GM23338 (cell line): ENCODE measurements around the gene GRID1. TPM values are rescaled to one million over a fixed set of nuclear protein-coding genes. Genes with fewer than 3 reads are reported as not detected.

Experiments used
- ATAC-seq: fragments of 200-7000 bp; cut with Tn5 transposase; 3 replicates; pipeline ENCODE4 v1.9.1; 2020
- DNase-seq: peaks from one replicate; pipeline ENCODE4 v3.0.0-alpha.2; 2015; ENCODE audit warnings: low spot score
- H2AFZ ChIP-seq: fragments of 200-600 bp; sonication (generic); 2 replicates; pipeline ENCODE4 v1.8.0; 2016; ENCODE audit warnings: antibody characterized with exemption, mild to moderate bottlenecking, moderate library complexity
- H3F3A ChIP-seq: fragments of 200-600 bp; sonication (generic); replicated peaks from 2 replicates; pipeline ENCODE4 v1.8.0; 2017; ENCODE audit warnings: antibody characterized with exemption, mixed run types, low read depth
- H3K27ac ChIP-seq: fragments of 200-600 bp; sonication (generic); 2 replicates; pipeline ENCODE4 v1.6.1; 2016; ENCODE audit warnings: low read depth
- H3K27me3 ChIP-seq: fragments of 200-600 bp; sonication (generic); 2 replicates; pipeline ENCODE4 v1.8.0; 2016; ENCODE audit warnings: mild to moderate bottlenecking, mixed run types, moderate library complexity; ENCODE audit not compliant: insufficient read depth
- H3K36me3 ChIP-seq: fragments of 200-600 bp; sonication (generic); 2 replicates; pipeline ENCODE4 v1.8.0; 2016; ENCODE audit warnings: mild to moderate bottlenecking; ENCODE audit not compliant: insufficient read depth
- H3K4me1 ChIP-seq: fragments of 200-600 bp; sonication (generic); 2 replicates; pipeline ENCODE4 v1.8.0; 2016; ENCODE audit warnings: mild to moderate bottlenecking, moderate library complexity; ENCODE audit not compliant: insufficient read depth
- H3K4me2 ChIP-seq: fragments of 200-600 bp; sonication (generic); 2 replicates; pipeline ENCODE4 v1.7.1; 2017; ENCODE audit warnings: mixed run types
- H3K4me3 ChIP-seq: fragments of 200-600 bp; sonication (generic); 2 replicates; pipeline ENCODE4 v1.6.1; 2016; ENCODE audit warnings: mixed run types
- H3K79me2 ChIP-seq: fragments of 200-600 bp; sonication (generic); replicated peaks from 2 replicates; pipeline ENCODE4 v1.8.0; 2017; ENCODE audit warnings: mild to moderate bottlenecking; ENCODE audit not compliant: insufficient read depth
- H3K9me2 ChIP-seq: fragments of 200-600 bp; sonication (generic); 2 replicates; pipeline ENCODE4 v1.8.0; 2017; ENCODE audit not compliant: insufficient read depth
- H4K20me1 ChIP-seq: fragments of 200-600 bp; sonication (generic); replicated peaks from 2 replicates; pipeline ENCODE4 v1.8.0; 2017; ENCODE audit warnings: mild to moderate bottlenecking; ENCODE audit not compliant: insufficient read depth
- H3K27ac Mint-ChIP-seq: 2 replicates; pipeline ENCODE4 v1.8.0; 2020; ENCODE audit warnings: inconsistent platforms, mild to moderate bottlenecking, moderate library complexity, mixed read lengths
- H3K27me3 Mint-ChIP-seq: 3 replicates; pipeline ENCODE4 v1.8.0; 2022; ENCODE audit warnings: low read depth, mild to moderate bottlenecking, moderate library complexity, mixed read lengths, inconsistent platforms; ENCODE audit not compliant: insufficient read depth, poor library complexity
- H3K36me3 Mint-ChIP-seq: 3 replicates; pipeline ENCODE4 v1.8.0; 2021; ENCODE audit warnings: low read depth, mild to moderate bottlenecking, inconsistent platforms, moderate library complexity, mixed read lengths
- H3K4me1 Mint-ChIP-seq: 3 replicates; pipeline ENCODE4 v1.8.0; 2020; ENCODE audit warnings: mild to moderate bottlenecking, inconsistent platforms, mixed read lengths
- H3K4me3 Mint-ChIP-seq: 3 replicates; pipeline ENCODE4 v1.8.0; 2021; ENCODE audit warnings: moderate library complexity, mild to moderate bottlenecking, inconsistent platforms, mixed read lengths
- H3K9me3 Mint-ChIP-seq: 3 replicates; pipeline ENCODE4 v1.8.0; 2020; ENCODE audit warnings: moderate library complexity, mild to moderate bottlenecking, inconsistent platforms, mixed read lengths
- CREB1 ChIP-seq: fragments of 250-450 bp; sonication (Bioruptor Pico); IDR thresholded peaks from 2 replicates; pipeline ENCODE4 v1.5.0; 2020; ENCODE audit warnings: low read depth, mild to moderate bottlenecking, moderate library complexity
- CTCF ChIP-seq, 2 experiments: fragments of 200-600 bp in 1 of 2; sonication (generic) in 1 of 2; conservative IDR thresholded peaks; 2 replicates each; pipeline versions ENCODE4 v1.5.1 to v1.6.1; 2016 to 2017; ENCODE audit warnings: antibody characterized with exemption in 2 of 2, low read depth in 2 of 2, mild to moderate bottlenecking in 2 of 2, moderate library complexity in 1 of 2
- JUNB ChIP-seq: IDR thresholded peaks from one replicate; pipeline ENCODE4 v1.6.1; 2016; ENCODE audit warnings: antibody characterized with exemption; ENCODE audit not compliant: unreplicated experiment
- NANOG ChIP-seq: IDR thresholded peaks from 2 replicates; pipeline ENCODE4 v1.6.1; 2016; ENCODE audit warnings: antibody characterized with exemption, borderline replicate concordance
- POLR2AphosphoS5 ChIP-seq: IDR thresholded peaks from 2 replicates; pipeline ENCODE4 v1.6.1; 2016; ENCODE audit warnings: antibody characterized with exemption, low read depth
- REST ChIP-seq: IDR thresholded peaks from one replicate; pipeline ENCODE4 v1.6.1; 2018; ENCODE audit warnings: antibody characterized with exemption; ENCODE audit not compliant: unreplicated experiment
- STAT1 ChIP-seq: IDR thresholded peaks from one replicate; pipeline ENCODE4 v1.6.1; 2016; ENCODE audit warnings: antibody characterized with exemption; ENCODE audit not compliant: unreplicated experiment
- ZNF331 ChIP-seq: fragments of 250-450 bp; sonication (Bioruptor Pico); IDR thresholded peaks from 2 replicates; pipeline ENCODE4 v1.5.0; 2020; ENCODE audit warnings: low read depth, mild to moderate bottlenecking, moderate library complexity
- ZNF462 ChIP-seq: fragments of 250-450 bp; sonication (Bioruptor Pico); IDR thresholded peaks from 2 replicates; pipeline ENCODE4 v1.5.0; 2020; ENCODE audit warnings: mild to moderate bottlenecking, moderate library complexity
- polyA plus RNA-seq: library from polyadenylated mRNA; unstranded; fragments of >200 nt; fragmentation: Nextera tagmentation; extraction: Ambion mirVana; gene quantifications from 2 replicates; pipeline ENCODE4 v1.2.1, GENCODE V29; 2016
- total RNA-seq: library from RNA; depleted of rRNA; stranded (reverse); fragments of >200 nt; shearing (Covaris generic); gene quantifications from 2 replicates; pipeline ENCODE4 v1.2.3, GENCODE V29; 2014

GRID1 gene
- total and polyA plus RNA-seq, 2 experiments from 2014 or later: 0.14 to 0.15 TPM

GRCh38 chr10:86087716-86088115 is 278.9 kb downstream of the GRID1 start (continued):
- TF ChIP-seq POLR2AphosphoS5 (no peak), NANOG (no peak), ZNF331 (CRISPR knock-in tag) (no peak)

GRCh38 chr10:86086418-86086817 is 280.2 kb downstream of the GRID1 start:
- H3K27ac ChIP-seq: no peak overlapping the region
- no peaks in the 10 kb centered on the region for H3F3A ChIP-seq
- Mint-ChIP-seq H3K4me3 (no peak overlapping the region), H3K9me3 (peaks cover 55% of the 10 kb centered on the region), H3K27me3 (peaks cover 8% of the 10 kb centered on the region), H3K36me3 (no peaks in the 10 kb centered on the region; the same call in 2 of the 3 replicates), H3K4me1 (peaks cover 11% of the 10 kb centered on the region; the same call in 2 of the 3 replicates), H3K27ac (no peak overlapping the region)
- no peak overlapping the region for H2AFZ ChIP-seq
- H3K36me3 ChIP-seq: no peaks in the 10 kb centered on the region
- H3K9me2 ChIP-seq: no peaks in the 10 kb centered on the region
- no peaks in the 10 kb centered on the region for H3K27me3 ChIP-seq
- no peaks in the 10 kb centered on the region for H3K4me1 ChIP-seq
- no peak overlapping the region for H3K4me2 ChIP-seq
- TF ChIP-seq REST: no peak
- TF ChIP-seq NANOG: no peak
- no peak for TF ChIP-seq CREB1
- H3K4me3 ChIP-seq: no peak overlapping the region
- ATAC-seq (no peak), DNase-seq (no peak)
- no peaks in the 10 kb centered on the region for H3K79me2 ChIP-seq
- no peaks in the 10 kb centered on the region for H4K20me1 ChIP-seq

GRCh38 chr10:86085686-86086085 is 280.9 kb downstream of the GRID1 start:
- no peaks in the 10 kb centered on the region for H3K4me1 ChIP-seq
- H3K27ac Mint-ChIP-seq: no peak overlapping the region
- no peaks in the 10 kb centered on the region for H3K9me2 ChIP-seq
- no peak overlapping the region for H3K4me3 ChIP-seq
- H3K27me3 ChIP-seq: no peaks in the 10 kb centered on the region
- peaks cover 3% of the 10 kb centered on the region; the same call in 1 of the 3 replicates for H3K4me1 Mint-ChIP-seq
- H3K36me3 Mint-ChIP-seq: no peaks in the 10 kb centered on the region; the same call in 2 of the 3 replicates
- H3K4me3 Mint-ChIP-seq: no peak overlapping the region
- no peak for ATAC-seq
- no peaks in the 10 kb centered on the region for H3K36me3 ChIP-seq
- H4K20me1 ChIP-seq: no peaks in the 10 kb centered on the region
- no peak for DNase-seq
- peaks cover 61% of the 10 kb centered on the region for H3K9me3 Mint-ChIP-seq
- no peak overlapping the region for H3K27ac ChIP-seq
- no peak overlapping the region for H3K4me2 ChIP-seq
- H3F3A ChIP-seq: no peaks in the 10 kb centered on the region
- no peaks in the 10 kb centered on the region for H3K79me2 ChIP-seq
- peaks cover 11% of the 10 kb centered on the region for H3K27me3 Mint-ChIP-seq
- H2AFZ ChIP-seq: no peak overlapping the region
- TF ChIP-seq CTCF (conservative IDR thresholded peaks at IDR 0.05; ENCODE audit: low read depth in 2 of 2) (no peak), NANOG (no peak), ZNF462 (CRISPR knock-in tag) (no peak), STAT1 (no peak), JUNB (no peak)
